H9 (cell line): ENCODE results near the gene MAST4. TPM values are rescaled to one million over a fixed set of nuclear protein-coding genes. Genes with fewer than 3 reads are reported as not detected.

Experiments
- DNase-seq: peaks from one replicate; pipeline ENCODE4 v3.0.0-alpha.2; 2017
- H2AFZ ChIP-seq: one replicate; pipeline ENCODE4 v1.6.1; 2013; ENCODE audit warnings: mild to moderate bottlenecking, low read length, control low read depth, moderate library complexity
- H2AK5ac ChIP-seq: 2 replicates; pipeline ENCODE4 v1.6.1; 2013; ENCODE audit warnings: low read length, control low read depth, mixed read lengths; ENCODE audit not compliant: insufficient read length
- H2BK120ac ChIP-seq: one replicate; pipeline ENCODE4 v1.6.1; 2013; ENCODE audit warnings: low read depth, mild to moderate bottlenecking, low read length, control low read depth, inconsistent platforms; ENCODE audit not compliant: poor library complexity, severe bottlenecking
- H2BK12ac ChIP-seq: 2 replicates; pipeline ENCODE4 v1.6.1; 2013; ENCODE audit warnings: low read length, control low read depth, mixed read lengths, low read depth; ENCODE audit not compliant: insufficient read length
- H2BK15ac ChIP-seq: 2 replicates; pipeline ENCODE4 v1.6.1; 2013; ENCODE audit warnings: low read depth, low read length, control low read depth
- H2BK20ac ChIP-seq: one replicate; pipeline ENCODE4 v1.6.1; 2013; ENCODE audit warnings: low read depth, mild to moderate bottlenecking, low read length, control low read depth, inconsistent platforms; ENCODE audit not compliant: poor library complexity, severe bottlenecking
- H2BK5ac ChIP-seq: 2 replicates; pipeline ENCODE4 v1.6.1; 2013; ENCODE audit warnings: low read length, control low read depth, mixed read lengths; ENCODE audit not compliant: insufficient read length
- H3K14ac ChIP-seq: 2 replicates; pipeline ENCODE4 v1.6.1; 2013; ENCODE audit warnings: low read length, control low read depth; ENCODE audit not compliant: insufficient read depth
- H3K18ac ChIP-seq: 2 replicates; pipeline ENCODE4 v1.6.1; 2013; ENCODE audit warnings: low read depth, mild to moderate bottlenecking, mixed read lengths, low read length, control low read depth; ENCODE audit not compliant: insufficient read length
- H3K23ac ChIP-seq: 2 replicates; pipeline ENCODE4 v1.6.1; 2013; ENCODE audit warnings: low read length, control low read depth, mixed read lengths, low read depth; ENCODE audit not compliant: insufficient read length
- H3K23me2 ChIP-seq: 2 replicates; pipeline ENCODE4 v1.6.1; 2013; ENCODE audit warnings: low read depth, mild to moderate bottlenecking, mixed read lengths, low read length, control low read depth; ENCODE audit not compliant: insufficient read length, poor library complexity, severe bottlenecking
- H3K27ac ChIP-seq: 2 replicates; pipeline ENCODE4 v1.5.1; 2013; ENCODE audit warnings: low read length, control low read depth, mixed read lengths, low read depth; ENCODE audit not compliant: insufficient read length
- H3K27me3 ChIP-seq: 2 replicates; pipeline ENCODE4 v1.6.1; 2013; ENCODE audit warnings: low read length, control low read depth, inconsistent platforms; ENCODE audit not compliant: insufficient read depth
- H3K4ac ChIP-seq: 2 replicates; pipeline ENCODE4 v1.6.1; 2013; ENCODE audit warnings: low read depth, mild to moderate bottlenecking, control low read depth, inconsistent platforms, low read length, moderate library complexity
- H3K4me1 ChIP-seq: 2 replicates; pipeline ENCODE4 v1.6.1; 2013; ENCODE audit warnings: low read length, control low read depth, inconsistent platforms; ENCODE audit not compliant: insufficient read depth
- H3K4me2 ChIP-seq: 2 replicates; pipeline ENCODE4 v1.6.1; 2013; ENCODE audit warnings: low read length, control low read depth, mixed read lengths; ENCODE audit not compliant: insufficient read length, insufficient read depth
- H3K56ac ChIP-seq: 2 replicates; pipeline ENCODE4 v1.6.1; 2013; ENCODE audit warnings: low read depth, mild to moderate bottlenecking, mixed read lengths, low read length, control low read depth; ENCODE audit not compliant: insufficient read length
- H3K79me1 ChIP-seq: 2 replicates; pipeline ENCODE4 v1.6.1; 2013; ENCODE audit warnings: low read depth, mild to moderate bottlenecking, moderate library complexity, low read length, control low read depth, inconsistent platforms; ENCODE audit not compliant: insufficient read depth, poor library complexity, severe bottlenecking
- H3K79me2 ChIP-seq: 2 replicates; pipeline ENCODE4 v1.6.1; 2013; ENCODE audit warnings: low read length, control low read depth, inconsistent platforms; ENCODE audit not compliant: insufficient read depth
- H3K9ac ChIP-seq: 2 replicates; pipeline ENCODE4 v1.6.1; 2013; ENCODE audit warnings: low read length, control low read depth, mixed read lengths; ENCODE audit not compliant: insufficient read length; ENCODE audit errors: extremely low read depth
- H3K9me3 ChIP-seq: one replicate; pipeline ENCODE4 v1.6.1; 2013; ENCODE audit warnings: low read depth, low read length, inconsistent platforms; ENCODE audit not compliant: control insufficient read depth
- H3T11ph ChIP-seq: one replicate; pipeline ENCODE4 v1.6.1; 2013; ENCODE audit warnings: mild to moderate bottlenecking, low read length, control low read depth, inconsistent platforms
- H4K20me1 ChIP-seq: one replicate; pipeline ENCODE4 v1.6.1; 2013; ENCODE audit not compliant: control insufficient read depth, insufficient read length, insufficient read depth
- H4K5ac ChIP-seq: 2 replicates; pipeline ENCODE4 v1.6.1; 2013; ENCODE audit warnings: low read depth, mild to moderate bottlenecking, mixed read lengths, low read length, control low read depth; ENCODE audit not compliant: insufficient read length
- H4K8ac ChIP-seq: replicated peaks from 2 replicates; pipeline ENCODE4 v1.6.1; 2013; ENCODE audit warnings: low read length, control low read depth, mixed read lengths, low read depth; ENCODE audit not compliant: insufficient read length
- H4K91ac ChIP-seq: 2 replicates; pipeline ENCODE4 v1.6.1; 2013; ENCODE audit warnings: low read depth, mild to moderate bottlenecking, moderate library complexity, mixed read lengths, low read length, control low read depth; ENCODE audit not compliant: insufficient read length
- H3K27ac Mint-ChIP-seq, 3 experiments: 2 replicates in 2 of 3; 3 replicates in 1 of 3; pipeline ENCODE4 v1.8.0; 2020 to 2021; ENCODE audit warnings: mixed read lengths in 3 of 3, mild to moderate bottlenecking in 1 of 3, moderate library complexity in 1 of 3
- H3K27me3 Mint-ChIP-seq: 2 replicates; pipeline ENCODE4 v1.8.0; 2021; ENCODE audit warnings: low read depth, mild to moderate bottlenecking, moderate library complexity, mixed read lengths
- H3K36me3 Mint-ChIP-seq, 3 experiments: 2 replicates in 2 of 3; 3 replicates in 1 of 3; pipeline ENCODE4 v1.8.0; 2020 to 2021; ENCODE audit warnings: low read depth in 3 of 3, mixed read lengths in 3 of 3; ENCODE audit not compliant: insufficient read depth in 1 of 3
- H3K4me1 Mint-ChIP-seq, 2 experiments: 2 replicates each; pipeline ENCODE4 v1.8.0; 2020; ENCODE audit warnings: mixed read lengths in 2 of 2
- H3K4me3 Mint-ChIP-seq, 2 experiments: 2 replicates in 1 of 2; 3 replicates in 1 of 2; pipeline ENCODE4 v1.8.0; 2020 to 2021; ENCODE audit warnings: mild to moderate bottlenecking in 2 of 2, mixed read lengths in 2 of 2, moderate library complexity in 1 of 2
- H3K9me3 Mint-ChIP-seq, 2 experiments: 2 replicates in 1 of 2; 3 replicates in 1 of 2; pipeline ENCODE4 v1.8.0; 2020; ENCODE audit warnings: mild to moderate bottlenecking in 2 of 2, mixed read lengths in 2 of 2, moderate library complexity in 1 of 2
- WGBS: extraction: QIAGEN DNeasy Blood & Tissue Kit; methylation state at CpG from one replicate; pipeline ENCODE4 v1.1.7; 2013; ENCODE audit warnings: missing lambda C conversion rate, low lambda C conversion rate, mixed read lengths; ENCODE audit not compliant: insufficient read length; ENCODE audit errors: extremely low coverage; 5-methylcytosine and 5-hydroxymethylcytosine counted together
- total RNA-seq: library from RNA; stranded (reverse); gene quantifications from 2 replicates; pipeline ENCODE4 v1.2.1, GENCODE V29; 2021
- TF ChIP-seq, protein P1 (sequence below): fragments of 200-600 bp; sonication (generic); conservative IDR thresholded peaks from 3 replicates; pipeline ENCODE4 v1.8.0; 2021; ENCODE audit warnings: antibody characterized with exemption, mild to moderate bottlenecking

The MAST4 gene
- total RNA-seq, 1 experiment from 2014 or later, result 3.7 TPM

GRCh38 chr5:66923457-66923856, 327.3 kb downstream of the MAST4 start:
- Histone ChIP-seq H4K5ac (no peak overlapping the region), H3K4ac (no peak overlapping the region), H2BK12ac (no peak overlapping the region), H2BK15ac (no peak overlapping the region), H3K9ac (no peak overlapping the region), H3K23me2 (no peaks in the 10 kb centered on the region), H2BK120ac (no peak overlapping the region), H2AK5ac (no peak overlapping the region), H4K91ac (no peak overlapping the region), H3K79me2 (no peaks in the 10 kb centered on the region), H2AFZ (no peak overlapping the region), H3K4me2 (no peak overlapping the region), H2BK5ac (no peak overlapping the region), H3K56ac (no peak overlapping the region), H3K14ac (no peak overlapping the region), H3T11ph (no peak overlapping the region), H3K27me3 (no peaks in the 10 kb centered on the region), H3K4me1 (no peaks in the 10 kb centered on the region), H4K8ac (no peak overlapping the region), H3K23ac (no peak overlapping the region), H3K18ac (no peak overlapping the region), H3K27ac (no peak overlapping the region), H3K9me3 (no peaks in the 10 kb centered on the region), H2BK20ac (no peak overlapping the region), H3K79me1 (no peaks in the 10 kb centered on the region), H4K20me1 (no peaks in the 10 kb centered on the region)
- WGBS, result no CpG with 5 or more reads among the region's 1 CpG
- no peaks in the 10 kb centered on the region for H3K4me1 Mint-ChIP-seq
- H3K9me3 Mint-ChIP-seq, result no peaks in the 10 kb centered on the region; a peak in 1 of 5 replicates
- H3K27ac Mint-ChIP-seq, result no peak overlapping the region
- no peaks in the 10 kb centered on the region for H3K36me3 Mint-ChIP-seq
- no peaks in the 10 kb centered on the region for H3K27me3 Mint-ChIP-seq
- no peak overlapping the region for H3K4me3 Mint-ChIP-seq
- no peak for DNase-seq
- TF ChIP-seq, protein P1, sequence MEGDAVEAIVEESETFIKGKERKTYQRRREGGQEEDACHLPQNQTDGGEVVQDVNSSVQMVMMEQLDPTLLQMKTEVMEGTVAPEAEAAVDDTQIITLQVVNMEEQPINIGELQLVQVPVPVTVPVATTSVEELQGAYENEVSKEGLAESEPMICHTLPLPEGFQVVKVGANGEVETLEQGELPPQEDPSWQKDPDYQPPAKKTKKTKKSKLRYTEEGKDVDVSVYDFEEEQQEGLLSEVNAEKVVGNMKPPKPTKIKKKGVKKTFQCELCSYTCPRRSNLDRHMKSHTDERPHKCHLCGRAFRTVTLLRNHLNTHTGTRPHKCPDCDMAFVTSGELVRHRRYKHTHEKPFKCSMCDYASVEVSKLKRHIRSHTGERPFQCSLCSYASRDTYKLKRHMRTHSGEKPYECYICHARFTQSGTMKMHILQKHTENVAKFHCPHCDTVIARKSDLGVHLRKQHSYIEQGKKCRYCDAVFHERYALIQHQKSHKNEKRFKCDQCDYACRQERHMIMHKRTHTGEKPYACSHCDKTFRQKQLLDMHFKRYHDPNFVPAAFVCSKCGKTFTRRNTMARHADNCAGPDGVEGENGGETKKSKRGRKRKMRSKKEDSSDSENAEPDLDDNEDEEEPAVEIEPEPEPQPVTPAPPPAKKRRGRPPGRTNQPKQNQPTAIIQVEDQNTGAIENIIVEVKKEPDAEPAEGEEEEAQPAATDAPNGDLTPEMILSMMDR, result no peak
